ENCODE measurements around the gene SFN.

- TF ChIP-seq BCLAF1 (IDR thresholded peaks at IDR 0.05) = no peak
- TF ChIP-seq ZNF224 (CRISPR knock-in tag; IDR thresholded peaks at IDR 0.05) = no peak
These were observed 11.8 kb upstream of the SFN start for GRCh38 chr1:26851106-26851684.

All from HepG2 (cell line).